MV-4-11 (cell line): ENCODE data around the gene SCN5A.
A peak's percentile ranks its signal among the peaks of the same experiment; 100 is the strongest.

Source experiments
- DNase-seq: peaks from one replicate; lab custom pipeline; 2025; lab: John Stamatoyannopoulos, UW

The SCN5A gene

GRCh38 chr3:38649500-38650247 is at the start of gene SCN5A:
Gene SCN5A, minus strand, starts transcription at chr3:38649687. Its CDS starts 16,380 bp downstream, at chr3:38633307.
- no peak for DNase-seq

GRCh38 chr3:38698760-38699159 is 49.3 kb upstream of the SCN5A start:
- DNase-seq: no peak

GRCh38 chr3:38698061-38698460 is 48.6 kb upstream of the SCN5A start:
- no peak for DNase-seq

- no peak for DNase-seq
Measured at GRCh38 chr3:38696034-38696433, 46.5 kb upstream of the SCN5A start.

GRCh38 chr3:38690185-38690584 is 40.7 kb upstream of the SCN5A start:
- DNase-seq: no peak

GRCh38 chr3:38689774-38690173 is 40.3 kb upstream of the SCN5A start:
- no peak for DNase-seq

- no peak for DNase-seq
Measured at GRCh38 chr3:38689346-38689745, 39.9 kb upstream of the SCN5A start.

GRCh38 chr3:38687321-38687720 is 37.8 kb upstream of the SCN5A start:
- DNase-seq: peak; percentile 86

GRCh38 chr3:38684546-38684945 is 35.1 kb upstream of the SCN5A start:
- DNase-seq: no peak

- no peak for DNase-seq
Measured at GRCh38 chr3:38669668-38670067, 20.2 kb upstream of the SCN5A start.

- DNase-seq: no peak
Measured at GRCh38 chr3:38662544-38662943, 13.1 kb upstream of the SCN5A start.

- no peak for DNase-seq
Measured at GRCh38 chr3:38658841-38659240, 9.4 kb upstream of the SCN5A start.

- DNase-seq: no peak
Measured at GRCh38 chr3:38657369-38657768, 7.9 kb upstream of the SCN5A start.

- DNase-seq: peak; percentile 30
Measured at GRCh38 chr3:38655708-38656300, 6.3 kb upstream of the SCN5A start.

GRCh38 chr3:38653685-38654537 is 4.4 kb upstream of the SCN5A start:
- no peak for DNase-seq

GRCh38 chr3:38652934-38653333 is 3.4 kb upstream of the SCN5A start:
- no peak for DNase-seq

- DNase-seq: peak; percentile 46
Measured at GRCh38 chr3:38651153-38651789, 1.8 kb upstream of the SCN5A start.

- no peak for DNase-seq
Measured at GRCh38 chr3:38650248-38650951, 913 bp upstream of the SCN5A start.

GRCh38 chr3:38648659-38649499 is 608 bp downstream of the SCN5A start:
- DNase-seq: no peak

- no peak for DNase-seq
Measured at GRCh38 chr3:38648024-38648658, 1.3 kb downstream of the SCN5A start.
